HCT116 (cell line): Measurements from ENCODE around the gene TFF1. TPM values are rescaled to one million over a fixed set of nuclear protein-coding genes. Genes with fewer than 3 reads are reported as not detected.

Source experiments
- ATAC-seq: fragments of 200-7000 bp; cut with Tn5 transposase; 2 replicates; pipeline ENCODE4 v1.9.1; 2020; ENCODE audit warnings: mild to moderate bottlenecking, moderate library complexity
- BruUV-seq: library from RNA; stranded (reverse); fragments of 400-500 nt; replicated peaks from 2 replicates; lab custom pipeline; 2021; lab: Mats Ljungman, UMichigan
- CTCF ChIA-PET: fragments of 300-600 bp; sonication (Branson Sonifier 250); formaldehyde crosslinking; loops from one replicate; lab custom pipeline; 2021; ENCODE audit warnings: antibody characterized with exemption; lab: Charles Lee
- POLR2A ChIA-PET: fragments of 300-600, 350-600 bp; sonication (Branson Sonifier 250); formaldehyde crosslinking; loops from one replicate; lab custom pipeline; 2021; ENCODE audit warnings: antibody characterized with exemption; lab: Charles Lee
- RAD21 ChIA-PET, 2 experiments: fragments of 300-600 bp; sonication (Branson Sonifier 250); formaldehyde crosslinking; loops; one replicate each; lab custom pipeline; 2023; ENCODE audit warnings: low total read pairs in 2 of 2; ENCODE audit not compliant: uncharacterized antibody in 2 of 2, unreplicated experiment in 2 of 2, low non-redundant PET in 1 of 2; lab: Charles Lee
- DNase-seq: peaks from one replicate; pipeline ENCODE4 v3.0.0-alpha.2; 2010; ENCODE audit warnings: low read depth, low spot score
- H2AFZ ChIP-seq: fragments of 200-600 bp; shearing (Covaris generic), sonication (generic); 2 replicates; pipeline ENCODE4 v1.6.1; 2017; ENCODE audit warnings: low read depth, mixed run types, mixed read lengths, antibody characterized with exemption, low read length; ENCODE audit not compliant: poor library complexity, severe bottlenecking
- H3K27ac ChIP-seq: 2 replicates; pipeline ENCODE4 v1.5.1; 2012; ENCODE audit warnings: low read depth, low read length
- H3K27me3 ChIP-seq: fragments of 200-600 bp; sonication (generic); 2 replicates; pipeline ENCODE4 v1.6.1; 2016; ENCODE audit warnings: mixed run types, low read length, mixed read lengths; ENCODE audit not compliant: insufficient read depth
- H3K36me3 ChIP-seq, 2 experiments: fragments of 200-500 bp in 1 of 2; fragments of 200-600 bp in 1 of 2; sonication (Bioruptor generic) in 1 of 2; sonication (generic) in 1 of 2; 2 replicates each; pipeline versions ENCODE4 v1.5.1 to v1.6.1; 2014 to 2016; ENCODE audit warnings: low read length in 2 of 2, inconsistent platforms in 1 of 2, mixed read lengths in 1 of 2, mixed run types in 1 of 2; ENCODE audit not compliant: insufficient read depth in 2 of 2, control insufficient read depth in 1 of 2
- H3K4me1 ChIP-seq, 2 experiments: fragments of 200-600 bp in 1 of 2; sonication (generic) in 1 of 2; 2 replicates each; pipeline versions ENCODE4 v1.5.1 to v1.6.1; 2012 to 2017; ENCODE audit warnings: low read length in 2 of 2, inconsistent platforms in 1 of 2, mild to moderate bottlenecking in 1 of 2, mixed read lengths in 1 of 2, mixed run types in 1 of 2, moderate library complexity in 1 of 2; ENCODE audit not compliant: insufficient read depth in 2 of 2, control insufficient read depth in 1 of 2
- H3K4me2 ChIP-seq: fragments of 200-600 bp; sonication (generic); 2 replicates; pipeline ENCODE4 v1.6.1; 2017; ENCODE audit warnings: mixed run types, low read length, mixed read lengths
- H3K4me3 ChIP-seq, 2 experiments: fragments of 200-600 bp in 1 of 2; sonication (generic) in 1 of 2; replicated peaks in 1 of 2; 2 replicates each; pipeline ENCODE4 v1.5.1; 2011 to 2016; ENCODE audit warnings: low read length in 2 of 2, control low read depth in 1 of 2, low read depth in 1 of 2, mild to moderate bottlenecking in 1 of 2, mixed read lengths in 1 of 2, mixed run types in 1 of 2
- H3K79me2 ChIP-seq: fragments of 200-600 bp; sonication (generic); 2 replicates; pipeline ENCODE4 v1.6.1; 2017; ENCODE audit warnings: mild to moderate bottlenecking, mixed run types, low read length, moderate library complexity, mixed read lengths; ENCODE audit not compliant: insufficient read depth
- H3K9ac ChIP-seq: fragments of 200-600 bp; sonication (generic); 2 replicates; pipeline ENCODE4 v1.6.1; 2016; ENCODE audit warnings: low read length, mixed read lengths
- H3K9me2 ChIP-seq: fragments of 200-600 bp; sonication (generic), shearing (Covaris generic); 2 replicates; pipeline ENCODE4 v1.6.1; 2017; ENCODE audit warnings: mixed run types, mild to moderate bottlenecking, moderate library complexity; ENCODE audit not compliant: insufficient read depth
- H3K9me3 ChIP-seq, 2 experiments: fragments of 200-500 bp in 1 of 2; fragments of 200-600 bp in 1 of 2; sonication (Bioruptor generic) in 1 of 2; sonication (generic) in 1 of 2; 2 replicates each; pipeline ENCODE4 v1.6.1; 2014 to 2017; ENCODE audit warnings: low read length in 2 of 2, mixed read lengths in 2 of 2, inconsistent platforms in 1 of 2, low read depth in 1 of 2, mild to moderate bottlenecking in 1 of 2, mixed run types in 1 of 2, moderate library complexity in 1 of 2; ENCODE audit not compliant: control insufficient read depth in 1 of 2, insufficient read depth in 1 of 2
- H4K20me1 ChIP-seq: fragments of 200-600 bp; sonication (generic), shearing (Covaris generic); 2 replicates; pipeline ENCODE4 v1.6.1; 2017; ENCODE audit warnings: mixed run types, mild to moderate bottlenecking, moderate library complexity; ENCODE audit not compliant: insufficient read depth
- CBX3 ChIP-seq: IDR thresholded peaks from 2 replicates; pipeline ENCODE4 v1.6.1; 2012; ENCODE audit warnings: low read depth
- CEBPB ChIP-seq: IDR thresholded peaks from 2 replicates; pipeline ENCODE4 v1.6.1; 2012; ENCODE audit warnings: low read depth
- EZH2phosphoT487 ChIP-seq: fragments of 200-600 bp; IDR thresholded peaks from 2 replicates; pipeline ENCODE4 v1.6.1; 2018; ENCODE audit warnings: antibody characterized with exemption, borderline replicate concordance
- POLR2AphosphoS5 ChIP-seq: IDR thresholded peaks from 2 replicates; pipeline ENCODE4 v1.6.1; 2011; ENCODE audit warnings: mild to moderate bottlenecking, low read depth, low read length, moderate library complexity
- RAD21 ChIP-seq: IDR thresholded peaks from 2 replicates; pipeline ENCODE4 v1.6.1; 2012; ENCODE audit warnings: low read depth, mild to moderate bottlenecking
- REST ChIP-seq: IDR thresholded peaks from 2 replicates; pipeline ENCODE4 v1.6.1; 2012; ENCODE audit warnings: low read depth
- SP1 ChIP-seq: IDR thresholded peaks from 2 replicates; pipeline ENCODE4 v1.6.1; 2012; ENCODE audit warnings: low read depth
- TCF7L2 ChIP-seq: IDR thresholded peaks from 2 replicates; pipeline ENCODE4 v1.7.0; 2011; ENCODE audit warnings: borderline replicate concordance, inconsistent platforms; ENCODE audit not compliant: insufficient read depth, insufficient read length; ENCODE audit errors: extremely low read depth
- ZBTB33 ChIP-seq: IDR thresholded peaks from 2 replicates; pipeline ENCODE4 v1.6.1; 2011; ENCODE audit warnings: mild to moderate bottlenecking, low read length, moderate library complexity; ENCODE audit not compliant: insufficient replicate concordance; ENCODE audit errors: extremely low read depth
- ZNF274 ChIP-seq: fragments of 200-500 bp; sonication (Bioruptor generic); IDR thresholded peaks from 2 replicates; pipeline ENCODE4 v1.6.1; 2014; ENCODE audit warnings: mild to moderate bottlenecking, low read depth, low read length, inconsistent platforms
- intact Hi-C: fragments of 100-400 bp; cut with micrococcal nuclease; formaldehyde crosslinking; loops from 2 replicates; pipeline ENCODE4 v1.10.0; 2022
- total RNA-seq: library from RNA; stranded (reverse); gene quantifications from one replicate; pipeline ENCODE4 v1.2.1, GENCODE V29; 2021; ENCODE audit not compliant: unreplicated experiment
- TF ChIP-seq, protein P1 (sequence below): IDR thresholded peaks from 2 replicates; pipeline ENCODE4 v1.6.1; 2012

TFF1 gene
- total RNA-seq, 1 experiment from 2014 or later = 0.61 TPM

DNA sequence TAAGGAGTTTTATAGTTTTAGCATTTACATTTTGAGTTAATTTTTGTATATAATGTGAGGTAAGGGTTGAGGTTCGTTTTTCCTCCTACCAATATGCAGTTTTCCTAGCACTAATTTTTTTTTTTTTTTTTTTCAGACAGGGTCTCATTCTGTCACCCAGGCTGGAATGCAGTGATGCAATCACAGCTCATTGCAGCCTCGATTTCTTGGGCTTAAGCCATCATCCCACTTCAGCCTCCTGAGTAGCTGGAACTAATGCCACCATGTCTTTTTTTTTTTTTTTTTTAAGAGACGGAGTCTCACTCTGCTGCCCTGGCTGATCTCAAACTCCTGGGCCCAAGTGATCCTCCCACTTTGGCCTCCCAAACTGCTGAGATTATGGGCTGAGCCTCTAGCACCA, 34.8 kb upstream of the TFF1 start:
- no peak overlapping the region for H3K27ac ChIP-seq
- DNase-seq (no peak), ATAC-seq (no peak)
- no TSS peak for BruUV-seq
- no peak overlapping the region for H2AFZ ChIP-seq
- H3K9ac ChIP-seq = no peak overlapping the region
- no peaks in the 10 kb centered on the region for H4K20me1 ChIP-seq
- intact Hi-C loops = no loop called here
- ChIA-PET CTCF (interaction anchor here (0.9 kb wide), 1 partner anchor 10 kb away, joined by 3 read pairs; no protein-coding TSS in a partner anchor), POLR2A (no interaction called here), RAD21 (no interaction called here)
- no peak overlapping the region for H3K4me3 ChIP-seq
- H3K79me2 ChIP-seq = no peaks in the 10 kb centered on the region
- TF ChIP-seq SP1 = no peak
- no peak for TF ChIP-seq REST
- no peak for TF ChIP-seq TCF7L2
- TF ChIP-seq POLR2AphosphoS5 = no peak
- no peak for TF ChIP-seq RAD21
- no peak for TF ChIP-seq EZH2phosphoT487
- TF ChIP-seq, protein P1, sequence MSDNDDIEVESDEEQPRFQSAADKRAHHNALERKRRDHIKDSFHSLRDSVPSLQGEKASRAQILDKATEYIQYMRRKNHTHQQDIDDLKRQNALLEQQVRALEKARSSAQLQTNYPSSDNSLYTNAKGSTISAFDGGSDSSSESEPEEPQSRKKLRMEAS = no peak
- no peak for TF ChIP-seq CBX3
- TF ChIP-seq ZBTB33 = no peak
- no peak for TF ChIP-seq ZNF274
- no peak for TF ChIP-seq CEBPB
- H3K4me2 ChIP-seq = no peak overlapping the region
- no peaks in the 10 kb centered on the region for H3K4me1 ChIP-seq
- no peaks in the 10 kb centered on the region for H3K9me2 ChIP-seq
- no peaks in the 10 kb centered on the region for H3K27me3 ChIP-seq
- no peaks in the 10 kb centered on the region for H3K9me3 ChIP-seq
- H3K36me3 ChIP-seq = no peaks in the 10 kb centered on the region
